K562 (cell line): ENCODE data around the gene C1orf21. TPM values are rescaled to one million over a fixed set of nuclear protein-coding genes. Genes with fewer than 3 reads are reported as not detected.

ENCODE experiments used
- ATAC-seq: fragments of 200-7000 bp; cut with Tn5 transposase; 3 replicates; pipeline ENCODE4 v1.9.1; 2020; ENCODE audit warnings: moderate library complexity
- BruUV-seq: library from RNA; stranded (reverse); fragments of 400-500 nt; replicated peaks from 2 replicates; lab custom pipeline; 2021; lab: Mats Ljungman, UMichigan
- CTCF ChIA-PET: fragments of 300-600 bp; formaldehyde crosslinking; extraction: SDS; loops from one replicate; lab custom pipeline; 2021; ENCODE audit warnings: low intra/inter-chr PET ratio; lab: Yijun Ruan, JAX
- POLR2A ChIA-PET: fragments of 300-600, 350-650 bp; sonication (Branson Sonifier 250); formaldehyde crosslinking; extraction: SDS; loops from one replicate; lab custom pipeline; 2021; ENCODE audit warnings: antibody characterized with exemption, inconsistent platforms; lab: Yijun Ruan, JAX
- DNase-seq, 4 experiments: peaks; one replicate each; pipeline versions ENCODE4 v3.0.0 to v3.0.0-alpha.2; 2011 to 2018; ENCODE audit warnings: low spot score in 3 of 4, mixed read lengths in 3 of 4; ENCODE audit errors: extremely low read depth in 1 of 4
- FAIRE-seq: peaks from 2 replicates; lab custom pipeline; 2011; peaks lifted over from hg19 to GRCh38; lab: Jason Lieb, UNC
- H2AFZ ChIP-seq: 2 replicates; pipeline ENCODE4 v1.6.0; 2011; ENCODE audit warnings: low read depth, low read length, control low read depth, inconsistent platforms
- H3K27ac ChIP-seq: fragments of 200-600 bp; 3 replicates; pipeline ENCODE4 v1.8.0; 2011; ENCODE audit warnings: low read depth, mild to moderate bottlenecking, control low read depth, inconsistent platforms, low read length, moderate library complexity, mixed read lengths; ENCODE audit errors: extremely low read depth
- H3K27me3 ChIP-seq, 2 experiments: fragments of 300-600 bp in 1 of 2; 2 replicates in 1 of 2; 3 replicates in 1 of 2; pipeline versions ENCODE4 v1.6.0 to v1.8.0; 2011; ENCODE audit warnings: inconsistent platforms in 2 of 2, low read length in 2 of 2, mild to moderate bottlenecking in 1 of 2, mixed read lengths in 1 of 2, moderate library complexity in 1 of 2; ENCODE audit not compliant: control insufficient read depth in 2 of 2, insufficient read depth in 2 of 2
- H3K36me3 ChIP-seq: fragments of 300-600 bp; 3 replicates; pipeline ENCODE4 v1.8.0; 2011; ENCODE audit warnings: mild to moderate bottlenecking, low read length, inconsistent platforms; ENCODE audit not compliant: control insufficient read depth, insufficient read depth
- H3K4me1 ChIP-seq, 2 experiments: fragments of 200-600 bp in 1 of 2; replicated peaks in 1 of 2; 2 replicates in 1 of 2; 3 replicates in 1 of 2; pipeline versions ENCODE4 v1.5.1 to v1.8.0; 2011; ENCODE audit warnings: inconsistent platforms in 2 of 2, low read length in 2 of 2, mild to moderate bottlenecking in 1 of 2, mixed read lengths in 1 of 2, moderate library complexity in 1 of 2; ENCODE audit not compliant: control insufficient read depth in 2 of 2, insufficient read depth in 2 of 2
- H3K4me2 ChIP-seq: 2 replicates; pipeline ENCODE4 v1.6.1; 2011; ENCODE audit warnings: low read length, control low read depth, inconsistent platforms, mixed read lengths; ENCODE audit not compliant: insufficient read depth
- H3K4me3 ChIP-seq: fragments of 200-600 bp; sonication (generic), shearing (Covaris generic); 2 replicates; pipeline ENCODE4 v1.5.1; 2016; ENCODE audit warnings: control low read depth, inconsistent platforms
- H3K79me2 ChIP-seq: fragments of 200-600 bp; 3 replicates; pipeline ENCODE4 v1.8.0; 2011; ENCODE audit warnings: low read length, inconsistent platforms; ENCODE audit not compliant: control insufficient read depth, insufficient read depth
- H3K9ac ChIP-seq, 2 experiments: 2 replicates each; pipeline versions ENCODE4 v1.6.0 to v1.6.1; 2011; ENCODE audit warnings: low read depth in 2 of 2, low read length in 2 of 2, control low read depth in 1 of 2, inconsistent platforms in 1 of 2, mild to moderate bottlenecking in 1 of 2, mixed read lengths in 1 of 2; ENCODE audit not compliant: insufficient read depth in 1 of 2
- H3K9me1 ChIP-seq: one replicate; pipeline ENCODE4 v1.6.0; 2011; ENCODE audit warnings: inconsistent platforms, mild to moderate bottlenecking, low read length, moderate library complexity; ENCODE audit not compliant: control insufficient read depth, insufficient read depth
- H3K9me3 ChIP-seq: replicated peaks from 2 replicates; pipeline ENCODE4 v1.5.1; 2011; ENCODE audit warnings: low read depth, low read length, inconsistent platforms; ENCODE audit not compliant: control insufficient read depth, insufficient read depth
- H4K20me1 ChIP-seq: replicated peaks from 2 replicates; pipeline ENCODE4 v1.6.1; 2011; ENCODE audit warnings: low read length, inconsistent platforms, mixed read lengths; ENCODE audit not compliant: control insufficient read depth, insufficient read depth
- AFF4 ChIP-seq: sonication (generic); formaldehyde crosslinking; IDR thresholded peaks from 2 replicates; pipeline ENCODE4 v1.8.0; 2023; ENCODE audit warnings: mild to moderate bottlenecking, missing genetic modification reagents
- ATF1 ChIP-seq, 2 experiments: fragments of 450-650 bp in 1 of 2; IDR thresholded peaks; 2 replicates each; pipeline ENCODE4 v1.6.1; 2016; ENCODE audit warnings: missing compliant biosample characterization in 1 of 2, missing genetic modification characterization in 1 of 2
- ETV5 ChIP-seq: sonication (generic); formaldehyde crosslinking; IDR thresholded peaks from 2 replicates; pipeline ENCODE4 v1.4.0; 2020; ENCODE audit warnings: low read depth, mild to moderate bottlenecking, missing genetic modification reagents
- FOSL1 ChIP-seq: fragments of 200-800 bp; sonication (Bioruptor generic); conservative IDR thresholded peaks from 2 replicates; pipeline ENCODE4 v1.6.1; 2016; ENCODE audit warnings: missing genetic modification characterization, missing compliant biosample characterization
- FOXK2 ChIP-seq, 2 experiments: fragments of 450-650 bp; IDR thresholded peaks in 1 of 2; conservative IDR thresholded peaks in 1 of 2; 2 replicates each; pipeline ENCODE4 v1.6.1; 2016; ENCODE audit warnings: low read depth in 2 of 2, mild to moderate bottlenecking in 1 of 2
- KDM5B ChIP-seq: fragments of 200-600 bp; sonication (generic); IDR thresholded peaks from 2 replicates; pipeline ENCODE4 v1.6.1; 2012; ENCODE audit warnings: low read depth, mild to moderate bottlenecking, moderate library complexity, low read length, control low read depth, inconsistent platforms; ENCODE audit not compliant: insufficient replicate concordance
- MLX ChIP-seq, 2 experiments: fragments of 450-650 bp in 1 of 2; sonication (generic) in 1 of 2; formaldehyde crosslinking; conservative IDR thresholded peaks; 2 replicates each; pipeline versions ENCODE4 v1.4.0 to v1.8.1; 2020 to 2022; ENCODE audit warnings: mild to moderate bottlenecking in 1 of 2, missing genetic modification reagents in 1 of 2
- PHTF2 ChIP-seq: fragments of 250-450 bp; sonication (Bioruptor Pico); IDR thresholded peaks from 2 replicates; pipeline ENCODE4 v1.5.0; 2021; ENCODE audit warnings: mild to moderate bottlenecking
- SFPQ ChIP-seq: fragments of 200-400 bp; formaldehyde crosslinking; IDR thresholded peaks from 2 replicates; pipeline ENCODE4 v1.6.1; 2017; ENCODE audit warnings: mild to moderate bottlenecking, low read depth, low read length, moderate library complexity
- SREBF2 ChIP-seq: sonication (generic); formaldehyde crosslinking; IDR thresholded peaks from 2 replicates; pipeline ENCODE4 v1.4.0; 2020; ENCODE audit warnings: mild to moderate bottlenecking, missing genetic modification reagents
- ZNF398 ChIP-seq: fragments of 250-450 bp; sonication (Bioruptor Pico); IDR thresholded peaks from 2 replicates; pipeline ENCODE4 v1.8.0; 2021; ENCODE audit warnings: moderate library complexity, mild to moderate bottlenecking, inconsistent platforms
- ZNF584 ChIP-seq: fragments of 200-800 bp; sonication (Bioruptor generic); IDR thresholded peaks from 2 replicates; pipeline ENCODE4 v1.6.1; 2016; ENCODE audit warnings: low read depth, mild to moderate bottlenecking, missing genetic modification characterization, missing compliant biosample characterization
- WGBS: fragments of 100-300 bp; shearing (Covaris generic); methylation state at CpG from one replicate; pipeline ENCODE4 v1.1.6; 2016; ENCODE audit warnings: low coverage, mixed read lengths; ENCODE audit not compliant: insufficient coverage; ENCODE audit errors: missing lambda C conversion rate; 5-methylcytosine and 5-hydroxymethylcytosine counted together
- in situ Hi-C: fragments of 300-500 bp; cut with MboI; formaldehyde crosslinking; loops from 4 replicates; pipeline ENCODE4 v1.15.0; 2018; ENCODE audit warnings: inconsistent platforms, mixed read lengths
- intact Hi-C: fragments of 100-400 bp; cut with micrococcal nuclease; formaldehyde crosslinking; loops from 2 replicates; pipeline ENCODE4 v1.14.2; 2022
- polyA plus RNA-seq, 8 experiments: library from polyadenylated mRNA; depleted of rRNA in 4 of 8; stranded (reverse) in 5 of 8; unstranded in 3 of 8; fragments of >200 nt; fragmentation: Nextera tagmentation in 2 of 8; fragmentation: Illumina TruSeq in 1 of 8; extraction: Ambion mirVana in 2 of 8; extraction: Trizol in 1 of 8; gene quantifications; 2 replicates each; pipeline versions ENCODE4 v1.2.1 to v1.2.3, GENCODE V29; 2011 to 2014; ENCODE audit warnings: inconsistent platforms in 1 of 8, missing spikeins in 1 of 8
- total RNA-seq, 7 experiments: library from RNA; depleted of rRNA in 6 of 7; stranded (reverse); fragments of >200 nt in 6 of 7; fragmentation: Illumina TruSeq in 2 of 7; extraction: Trizol in 2 of 7; gene quantifications; 2 replicates each; pipeline versions ENCODE4 v1.2.1 to v1.2.3, GENCODE V29; 2011 to 2021; ENCODE audit warnings: low replicate concordance in 1 of 7

C1orf21 gene
- total and polyA plus RNA-seq, 9 of the 15 experiments (the other 6 are each of a cell fraction or from before 2014, with no cell fraction given): under 0.01 to 0.31 (median 0.07) TPM

GRCh38 chr1:184536246-184536985 lies 149.6 kb downstream of the C1orf21 start:
- Histone ChIP-seq H3K9me3 (no peaks in the 10 kb centered on the region), H3K9me1 (no peaks in the 10 kb centered on the region), H3K4me3 (no peak overlapping the region), H3K27me3 (0 out of 5 replicates have a peak, but pooled peaks cover 0 to 4% of the 10 kb centered on the region in 2 experiments), H3K27ac (no peak overlapping the region), H3K36me3 (no peaks in the 10 kb centered on the region), H3K79me2 (no peaks in the 10 kb centered on the region), H3K4me2 (no peak overlapping the region), H2AFZ (no peak overlapping the region), H4K20me1 (no peaks in the 10 kb centered on the region), H3K4me1 (no peaks in the 10 kb centered on the region), H3K9ac (no peak overlapping the region)
- intact Hi-C loops (no loop called here), in situ Hi-C loops (no loop called here)
- ChIA-PET CTCF (no interaction called here), POLR2A (no interaction called here)
- no TSS peak for BruUV-seq
- WGBS: 2% methylated on average over 8 of the region's 8 CpGs
- no peak for FAIRE-seq
- ATAC-seq: no peak
- DNase-seq: no peak
- TF ChIP-seq ZNF584: no peak
- no peak for TF ChIP-seq KDM5B
- TF ChIP-seq FOXK2 (conservative IDR thresholded peaks at IDR 0.05 in 1 of 2, IDR thresholded peaks at IDR 0.05 in 1 of 2; ENCODE audit: low read depth in 2 of 2): no peak
- no peak for TF ChIP-seq SFPQ
- no peak for TF ChIP-seq FOSL1
- no peak for TF ChIP-seq ATF1 (CRISPR knock-in tag; IDR thresholded peaks at IDR 0.05)
- TF ChIP-seq ATF1 (tag; IDR thresholded peaks at IDR 0.05): no peak
- TF ChIP-seq AFF4 (CRISPR knock-in tag): no peak
- TF ChIP-seq SREBF2: no peak
- TF ChIP-seq ETV5 (CRISPR knock-in tag): no peak
- TF ChIP-seq PHTF2 (CRISPR knock-in tag): no peak
- no peak for TF ChIP-seq ZNF398 (CRISPR knock-in tag)
- no peak for TF ChIP-seq MLX (CRISPR knock-in tag; conservative IDR thresholded peaks at IDR 0.05)
